NCI-H1930 (cell line): ENCODE measurements around the gene PDXDC1.
A peak's percentile ranks its signal among the peaks of the same experiment; 100 is the strongest.
"Not testable (repeated sequence)": the region's sequence is repeated elsewhere in the genome, so short reads cannot be mapped to it uniquely, and the experiment has no call there.

Experiments used
- DNase-seq, 2 experiments: peaks; one replicate each; lab custom pipeline; 2025; lab: John Stamatoyannopoulos, UW

PDXDC1 gene, protein sequence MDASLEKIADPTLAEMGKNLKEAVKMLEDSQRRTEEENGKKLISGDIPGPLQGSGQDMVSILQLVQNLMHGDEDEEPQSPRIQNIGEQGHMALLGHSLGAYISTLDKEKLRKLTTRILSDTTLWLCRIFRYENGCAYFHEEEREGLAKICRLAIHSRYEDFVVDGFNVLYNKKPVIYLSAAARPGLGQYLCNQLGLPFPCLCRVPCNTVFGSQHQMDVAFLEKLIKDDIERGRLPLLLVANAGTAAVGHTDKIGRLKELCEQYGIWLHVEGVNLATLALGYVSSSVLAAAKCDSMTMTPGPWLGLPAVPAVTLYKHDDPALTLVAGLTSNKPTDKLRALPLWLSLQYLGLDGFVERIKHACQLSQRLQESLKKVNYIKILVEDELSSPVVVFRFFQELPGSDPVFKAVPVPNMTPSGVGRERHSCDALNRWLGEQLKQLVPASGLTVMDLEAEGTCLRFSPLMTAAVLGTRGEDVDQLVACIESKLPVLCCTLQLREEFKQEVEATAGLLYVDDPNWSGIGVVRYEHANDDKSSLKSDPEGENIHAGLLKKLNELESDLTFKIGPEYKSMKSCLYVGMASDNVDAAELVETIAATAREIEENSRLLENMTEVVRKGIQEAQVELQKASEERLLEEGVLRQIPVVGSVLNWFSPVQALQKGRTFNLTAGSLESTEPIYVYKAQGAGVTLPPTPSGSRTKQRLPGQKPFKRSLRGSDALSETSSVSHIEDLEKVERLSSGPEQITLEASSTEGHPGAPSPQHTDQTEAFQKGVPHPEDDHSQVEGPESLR

DNA sequence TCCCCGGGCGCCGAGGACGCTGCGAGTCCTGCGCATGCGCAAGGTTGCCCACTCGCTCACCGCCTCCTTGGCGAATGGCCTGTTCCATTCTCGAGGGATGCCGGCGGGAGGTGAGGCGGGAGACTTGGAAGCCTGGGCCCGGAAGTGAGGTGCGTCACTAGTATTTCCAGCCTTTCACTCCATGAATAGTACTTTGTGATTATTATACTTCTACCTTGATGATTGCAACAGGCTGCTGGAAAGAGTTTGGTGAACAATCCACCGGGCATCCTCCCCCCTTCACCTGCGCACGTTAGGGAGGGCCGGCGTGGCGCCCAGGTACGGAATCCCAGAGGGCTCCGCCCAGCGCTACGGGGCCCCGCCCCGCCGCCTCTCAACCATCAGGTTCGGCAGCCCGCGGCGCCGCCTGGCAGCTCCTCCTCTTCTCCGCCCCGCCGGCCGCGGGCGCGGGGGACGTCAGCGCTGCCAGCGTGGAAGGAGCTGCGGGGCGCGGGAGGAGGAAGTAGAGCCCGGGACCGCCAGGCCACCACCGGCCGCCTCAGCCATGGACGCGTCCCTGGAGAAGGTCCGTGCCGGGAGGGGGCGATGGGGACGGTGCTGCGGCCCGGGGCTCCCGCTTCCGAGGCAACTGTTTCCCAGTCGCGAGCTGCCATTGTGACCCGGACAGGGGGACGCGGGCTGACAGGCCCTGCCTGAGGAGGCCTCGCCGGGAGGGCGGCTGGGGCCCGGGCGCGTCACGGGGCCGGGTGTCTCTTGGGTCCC is at the start of gene PDXDC1:
Gene PDXDC1 (plus strand): TSS at position 371 of the 762 bp plus-strand sequence. CDS start 174 bp downstream, at position 545.
- peak; percentile 94 to 98 for DNase-seq

GRCh38 chr16:14928064-14928714 is 46.6 kb upstream of the PDXDC1 start:
- DNase-seq: not testable (repeated sequence)

- not testable (repeated sequence) for DNase-seq
Observed at GRCh38 chr16:14929176-14929575, 45.6 kb upstream of the PDXDC1 start.

- DNase-seq: not testable (repeated sequence)
Observed at GRCh38 chr16:14930246-14930645, 44.6 kb upstream of the PDXDC1 start.

DNA sequence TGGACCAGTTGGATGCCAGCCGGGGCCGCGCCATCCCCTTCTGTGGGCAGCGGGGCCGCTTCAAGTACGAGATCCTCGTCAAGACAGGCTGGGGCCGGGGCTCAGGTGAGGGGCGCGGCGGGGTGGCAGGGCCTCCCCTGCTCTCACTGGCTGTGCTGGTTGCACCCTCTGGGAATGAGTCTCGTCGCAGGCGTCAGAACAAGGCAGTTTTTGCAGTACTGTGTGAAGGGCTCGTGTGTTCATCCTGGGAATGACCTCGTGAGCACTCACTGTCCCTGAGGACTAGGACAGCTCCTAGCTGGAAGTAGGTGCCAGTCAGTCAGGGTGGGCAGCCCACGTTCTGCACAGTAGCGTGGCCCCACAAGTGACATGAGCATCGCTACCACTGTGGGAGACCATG is 43.9 kb upstream of the PDXDC1 start:
- not testable (repeated sequence) for DNase-seq

GRCh38 chr16:14932581-14933375 is 42.0 kb upstream of the PDXDC1 start:
- not testable (repeated sequence) for DNase-seq

- DNase-seq: not testable (repeated sequence)
Observed at GRCh38 chr16:14937143-14937542, 37.7 kb upstream of the PDXDC1 start, which contains the start of gene NPIPA1. TSS of gene NPIPA1 (plus strand) at chr16:14937443. CDS start at chr16:14937443, 0 bp downstream.

DNA sequence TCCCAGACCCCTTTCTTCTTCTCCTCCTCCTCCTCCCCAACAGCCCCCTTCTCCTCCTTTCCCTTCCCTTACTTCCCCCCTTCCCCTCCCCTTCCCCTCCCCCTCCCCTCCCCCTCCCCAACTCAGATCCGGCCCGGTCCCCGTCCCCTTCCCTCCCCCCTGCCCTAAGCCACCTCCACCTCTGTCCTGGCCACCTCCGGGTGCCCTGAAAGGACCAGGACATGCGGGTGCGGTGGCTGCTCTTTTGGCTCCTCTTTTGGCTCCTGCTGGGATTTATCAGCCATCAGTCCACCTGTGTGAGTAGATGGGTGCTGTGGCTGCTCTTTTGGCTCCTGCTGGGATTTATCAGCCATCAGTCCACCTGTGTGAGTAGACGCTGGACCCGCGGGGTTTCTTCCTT is 36.8 kb upstream of the PDXDC1 start:
- DNase-seq: not testable (repeated sequence)

DNA sequence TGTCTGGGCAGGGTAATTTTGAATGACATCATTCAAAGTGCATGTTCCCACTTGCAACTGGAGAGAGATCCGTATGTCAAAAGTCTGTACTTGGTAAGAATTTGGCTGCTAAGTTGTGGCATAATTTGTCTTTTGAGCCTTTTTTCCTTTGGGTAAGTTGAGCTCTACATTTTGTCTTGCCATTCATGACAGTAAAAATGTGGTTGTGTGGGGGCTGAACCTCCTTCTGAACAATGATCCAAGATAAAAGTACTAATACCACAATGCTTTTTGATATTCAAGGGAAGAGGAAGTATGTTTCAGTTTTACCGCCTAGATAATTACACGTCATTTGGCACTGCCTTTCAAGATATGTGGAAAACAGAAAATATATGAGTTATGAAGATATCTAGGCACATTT is 32.1 kb upstream of the PDXDC1 start:
- DNase-seq: not testable (repeated sequence)

GRCh38 chr16:14955546-14956231 is 19.1 kb upstream of the PDXDC1 start:
- no peak for DNase-seq

GRCh38 chr16:14957576-14958322 is 17.1 kb upstream of the PDXDC1 start:
- DNase-seq: no peak

DNA sequence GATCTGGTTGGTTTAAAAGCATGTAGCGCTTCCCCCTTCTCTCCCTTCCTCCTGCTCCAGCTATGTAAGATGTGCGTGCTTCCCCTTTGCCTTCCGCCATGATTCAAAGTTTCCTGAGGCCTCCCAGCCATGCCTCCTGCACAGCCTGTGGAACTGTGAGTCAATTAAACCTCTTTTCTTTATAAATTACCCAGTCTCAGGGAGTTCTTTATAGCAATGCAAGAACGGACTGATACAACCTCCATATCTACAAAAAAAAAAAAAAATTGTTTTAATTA is 16.6 kb upstream of the PDXDC1 start:
- DNase-seq: no peak

- DNase-seq: peak in 1 of 2 experiments; percentile 34
Observed at GRCh38 chr16:14958970-14959369, 15.9 kb upstream of the PDXDC1 start.

GRCh38 chr16:14961405-14962186 is 13.2 kb upstream of the PDXDC1 start:
- DNase-seq: no peak

- DNase-seq: no peak
Observed at GRCh38 chr16:14963281-14964173, 11.3 kb upstream of the PDXDC1 start.

DNA sequence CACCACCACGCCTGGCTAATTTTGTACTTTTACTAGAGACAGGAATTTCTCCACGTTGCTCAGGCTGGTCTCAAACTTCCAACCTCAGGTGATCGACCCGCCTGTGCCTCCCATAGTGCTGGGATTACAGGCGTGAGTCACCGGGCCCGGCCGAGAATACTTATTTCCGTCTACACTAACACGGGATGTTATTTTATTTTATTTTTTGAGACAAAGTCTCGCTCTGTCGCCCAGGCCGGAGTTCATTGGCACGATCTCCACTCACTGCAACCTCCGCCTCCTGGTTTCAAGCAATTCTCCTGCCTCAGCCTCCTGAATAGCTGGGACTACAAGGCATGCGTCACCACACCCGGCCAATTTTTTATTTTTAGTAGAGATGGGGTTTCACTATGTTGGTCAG is 9.5 kb upstream of the PDXDC1 start:
- DNase-seq: no peak

DNA sequence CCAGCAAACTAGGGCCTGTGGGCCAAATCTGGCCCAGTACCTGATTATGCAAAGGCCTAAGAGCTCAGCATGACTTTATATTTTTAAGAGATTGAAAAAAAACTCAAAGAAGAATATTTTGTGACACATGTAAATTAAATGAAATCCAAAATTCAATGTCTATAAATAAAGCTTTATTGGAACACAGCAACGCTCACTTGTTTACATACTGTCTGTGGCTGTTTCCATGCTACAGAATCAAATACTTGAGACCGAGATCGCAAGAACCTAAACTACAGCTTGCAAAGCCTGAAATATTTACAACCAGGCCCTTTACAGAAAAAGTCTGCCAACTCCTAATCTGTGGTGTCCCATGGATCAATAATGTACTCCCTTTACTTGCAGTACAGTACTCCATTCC is 5.0 kb upstream of the PDXDC1 start:
- DNase-seq: not testable (repeated sequence)
